SU-DHL-6 (cell line): Measurements from ENCODE around the gene TRIML1.

ENCODE experiments used
- H2AFZ ChIP-seq: fragments of 200-600 bp; sonication (generic); 2 replicates; pipeline ENCODE4 v1.6.1; 2014; ENCODE audit warnings: low read depth, mild to moderate bottlenecking, moderate library complexity, mixed read lengths, antibody characterized with exemption, low read length; ENCODE audit not compliant: severe bottlenecking
- H3F3A ChIP-seq: fragments of 200-600 bp; shearing (Covaris generic); 2 replicates; pipeline ENCODE4 v1.6.0; 2016; ENCODE audit warnings: antibody characterized with exemption, mild to moderate bottlenecking; ENCODE audit not compliant: insufficient read depth
- H3K27ac ChIP-seq: fragments of 200-600 bp; sonication (generic); 2 replicates; pipeline ENCODE4 v1.5.1; 2016; ENCODE audit warnings: low read depth, mild to moderate bottlenecking, low read length, moderate library complexity, mixed read lengths
- H3K27me3 ChIP-seq: fragments of 200-600 bp; sonication (generic), shearing (Covaris generic); 2 replicates; pipeline ENCODE4 v1.6.0; 2014; ENCODE audit warnings: mild to moderate bottlenecking, low read length
- H3K36me3 ChIP-seq: fragments of 200-600 bp; sonication (generic); 2 replicates; pipeline ENCODE4 v1.6.1; 2014; ENCODE audit warnings: mild to moderate bottlenecking, low read length, mixed read lengths
- H3K4me2 ChIP-seq: fragments of 300-600, 200-600 bp; shearing (Covaris generic), sonication (generic); 2 replicates; pipeline ENCODE4 v1.6.0; 2014; ENCODE audit warnings: low read length, low read depth, mild to moderate bottlenecking; ENCODE audit not compliant: poor library complexity, severe bottlenecking
- H3K4me3 ChIP-seq: fragments of 200-600 bp; sonication (generic); 2 replicates; pipeline ENCODE4 v1.5.1; 2014; ENCODE audit warnings: antibody characterized with exemption, low read length, mild to moderate bottlenecking, mixed read lengths; ENCODE audit not compliant: insufficient read depth, poor library complexity, severe bottlenecking
- H3K79me2 ChIP-seq: fragments of 200-600 bp; sonication (generic); 2 replicates; pipeline ENCODE4 v1.6.1; 2014; ENCODE audit warnings: mild to moderate bottlenecking, low read length, moderate library complexity; ENCODE audit not compliant: insufficient read depth
- H3K9ac ChIP-seq: fragments of 200-600 bp; sonication (generic); 2 replicates; pipeline ENCODE4 v1.7.0; 2014; ENCODE audit warnings: mild to moderate bottlenecking, low read length
- H3K9me2 ChIP-seq: fragments of 200-600 bp; sonication (generic); replicated peaks from 2 replicates; pipeline ENCODE4 v1.6.1; 2014; ENCODE audit warnings: low read length; ENCODE audit not compliant: insufficient read depth
- H3K9me3 ChIP-seq: fragments of 200-600 bp; sonication (generic); 2 replicates; pipeline ENCODE4 v1.6.1; 2014; ENCODE audit warnings: low read length, mixed read lengths; ENCODE audit not compliant: insufficient read depth
- H4K20me1 ChIP-seq: fragments of 200-600 bp; sonication (generic); 2 replicates; pipeline ENCODE4 v1.6.1; 2014; ENCODE audit warnings: low read depth, mild to moderate bottlenecking, antibody characterized with exemption, low read length, moderate library complexity, mixed read lengths
- CTCF ChIP-seq: fragments of 200-600 bp; sonication (generic); IDR thresholded peaks from one replicate; pipeline ENCODE4 v1.5.1; 2017; ENCODE audit warnings: antibody characterized with exemption, mild to moderate bottlenecking, low read length, moderate library complexity; ENCODE audit not compliant: insufficient read depth, poor library complexity, severe bottlenecking
- EZH2phosphoT487 ChIP-seq: fragments of 200-600 bp; sonication (generic), shearing (Covaris generic); conservative IDR thresholded peaks from 2 replicates; pipeline ENCODE4 v1.6.1; 2018; ENCODE audit warnings: mild to moderate bottlenecking, antibody characterized with exemption, low read length, moderate library complexity, mixed read lengths

TRIML1 gene

DNA sequence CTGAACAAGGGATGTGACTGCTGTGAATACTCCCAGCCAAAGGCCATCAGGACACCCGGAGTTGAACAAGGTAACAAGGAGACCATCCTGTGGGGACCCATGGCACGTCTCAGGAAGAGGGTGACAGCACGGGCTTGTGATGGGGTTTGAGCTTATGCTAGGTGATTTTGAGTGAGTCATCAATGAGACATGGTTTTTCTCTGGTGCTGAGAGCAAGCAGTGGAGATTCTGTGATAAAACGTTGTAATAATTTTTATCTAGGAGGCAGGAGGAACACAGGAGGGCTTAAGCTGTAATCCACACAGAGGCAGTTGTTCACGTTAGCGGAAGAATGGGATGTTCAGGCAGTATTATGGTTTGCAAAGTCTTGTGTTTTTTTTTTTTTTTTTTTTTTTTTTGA lies 36.0 kb downstream of the TRIML1 start:
- no peak overlapping the region for H2AFZ ChIP-seq

GRCh38 chr4:188177997-188178675 lies 38.9 kb downstream of the TRIML1 start:
- Histone ChIP-seq H2AFZ (no peak overlapping the region), H3K27ac (no peak overlapping the region), H3F3A (no peaks in the 10 kb centered on the region), H3K4me2 (no peak overlapping the region), H3K9me2 (no peaks in the 10 kb centered on the region), H3K9ac (no peak overlapping the region), H3K36me3 (no peaks in the 10 kb centered on the region), H3K27me3 (no peaks in the 10 kb centered on the region), H4K20me1 (no peaks in the 10 kb centered on the region), H3K4me3 (no peak overlapping the region), H3K9me3 (no peaks in the 10 kb centered on the region), H3K79me2 (no peaks in the 10 kb centered on the region)
- TF ChIP-seq CTCF (no peak), EZH2phosphoT487 (no peak)

More for the DNA sequence above, 36.0 kb downstream of the TRIML1 start:
- Histone ChIP-seq H3K36me3 (no peaks in the 10 kb centered on the region), H3K27me3 (no peaks in the 10 kb centered on the region), H3K27ac (no peak overlapping the region), H3K9ac (no peak overlapping the region), H3K9me2 (no peaks in the 10 kb centered on the region), H3F3A (no peaks in the 10 kb centered on the region), H3K79me2 (no peaks in the 10 kb centered on the region), H3K4me2 (no peak overlapping the region), H4K20me1 (no peaks in the 10 kb centered on the region), H3K9me3 (no peaks in the 10 kb centered on the region), H3K4me3 (no peak overlapping the region)
- no peak for TF ChIP-seq EZH2phosphoT487
- TF ChIP-seq CTCF: no peak

GRCh38 chr4:188178806-188179205 lies 39.6 kb downstream of the TRIML1 start:
- Histone ChIP-seq H2AFZ (no peak overlapping the region), H4K20me1 (no peaks in the 10 kb centered on the region), H3K9me2 (no peaks in the 10 kb centered on the region), H3K79me2 (no peaks in the 10 kb centered on the region), H3F3A (no peaks in the 10 kb centered on the region), H3K27ac (no peak overlapping the region), H3K9ac (no peak overlapping the region), H3K4me3 (no peak overlapping the region), H3K27me3 (no peaks in the 10 kb centered on the region), H3K9me3 (no peaks in the 10 kb centered on the region), H3K36me3 (no peaks in the 10 kb centered on the region), H3K4me2 (no peak overlapping the region)
- TF ChIP-seq CTCF (no peak), EZH2phosphoT487 (no peak)
